ENCODE data around the gene PCBP3.

Gene PCBP3

GRCh38 chr21:45769294-45769693 lies 125.8 kb downstream of the PCBP3 start:
- DNase-seq (ENCODE audit: extremely low spot score), result peak; percentile 13
- TF ChIP-seq, protein P1, sequence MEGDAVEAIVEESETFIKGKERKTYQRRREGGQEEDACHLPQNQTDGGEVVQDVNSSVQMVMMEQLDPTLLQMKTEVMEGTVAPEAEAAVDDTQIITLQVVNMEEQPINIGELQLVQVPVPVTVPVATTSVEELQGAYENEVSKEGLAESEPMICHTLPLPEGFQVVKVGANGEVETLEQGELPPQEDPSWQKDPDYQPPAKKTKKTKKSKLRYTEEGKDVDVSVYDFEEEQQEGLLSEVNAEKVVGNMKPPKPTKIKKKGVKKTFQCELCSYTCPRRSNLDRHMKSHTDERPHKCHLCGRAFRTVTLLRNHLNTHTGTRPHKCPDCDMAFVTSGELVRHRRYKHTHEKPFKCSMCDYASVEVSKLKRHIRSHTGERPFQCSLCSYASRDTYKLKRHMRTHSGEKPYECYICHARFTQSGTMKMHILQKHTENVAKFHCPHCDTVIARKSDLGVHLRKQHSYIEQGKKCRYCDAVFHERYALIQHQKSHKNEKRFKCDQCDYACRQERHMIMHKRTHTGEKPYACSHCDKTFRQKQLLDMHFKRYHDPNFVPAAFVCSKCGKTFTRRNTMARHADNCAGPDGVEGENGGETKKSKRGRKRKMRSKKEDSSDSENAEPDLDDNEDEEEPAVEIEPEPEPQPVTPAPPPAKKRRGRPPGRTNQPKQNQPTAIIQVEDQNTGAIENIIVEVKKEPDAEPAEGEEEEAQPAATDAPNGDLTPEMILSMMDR (IDR thresholded peaks at IDR 0.05; ENCODE audit: control extremely low read depth, extremely low read depth, low read depth, missing control alignments), result no peak
- ChIA-PET POLR2A (no interaction called here), CTCF (interaction anchor here (1.9 kb wide), 1 partner anchor 15 kb away, joined by 6 read pairs; no protein-coding TSS in a partner anchor)

GRCh38 chr21:45769896-45770295 lies 126.4 kb downstream of the PCBP3 start:
- TF ChIP-seq, protein P1 (IDR thresholded peaks at IDR 0.05; ENCODE audit: control extremely low read depth, extremely low read depth, low read depth, missing control alignments), result no peak
- CTCF ChIA-PET, result interaction anchor here (1.9 kb wide), 1 partner anchor 16 kb away, joined by 6 read pairs; no protein-coding TSS in a partner anchor
- no peak for DNase-seq (ENCODE audit: extremely low spot score)
- POLR2A ChIA-PET, result no interaction called here

- DNase-seq (ENCODE audit: extremely low spot score), result no peak
- POLR2A ChIA-PET, result no interaction called here
- TF ChIP-seq, protein P1 (IDR thresholded peaks at IDR 0.05; ENCODE audit: control extremely low read depth, extremely low read depth, low read depth, missing control alignments), result no peak
- CTCF ChIA-PET, result no interaction called here
These were observed 128.7 kb downstream of the PCBP3 start for GRCh38 chr21:45772180-45772579.

DNA sequence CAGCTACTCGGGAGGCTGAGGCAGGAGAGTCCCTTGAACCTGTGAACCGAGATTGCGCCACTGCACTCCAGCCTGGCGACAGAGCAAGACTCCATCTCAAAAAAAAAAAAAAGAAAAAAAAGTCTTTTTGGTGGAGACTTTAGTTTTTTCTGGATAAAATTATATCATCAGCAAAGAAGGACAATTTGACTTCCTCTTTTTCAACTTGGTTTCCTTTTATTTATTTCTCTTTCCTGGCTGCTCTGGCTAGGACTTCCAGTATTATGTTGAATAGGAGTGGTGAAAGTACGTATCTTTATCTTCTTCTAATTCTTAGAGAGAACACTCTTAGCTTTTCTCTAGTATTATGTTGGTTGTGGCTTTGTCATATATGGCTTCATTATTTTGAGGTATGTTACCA lies 130.8 kb downstream of the PCBP3 start:
- CTCF ChIA-PET, result no interaction called here
- POLR2A ChIA-PET, result no interaction called here
- DNase-seq (ENCODE audit: extremely low spot score), result no peak
- TF ChIP-seq, protein P1 (IDR thresholded peaks at IDR 0.05; ENCODE audit: control extremely low read depth, extremely low read depth, low read depth, missing control alignments), result no peak

- CTCF ChIA-PET, result no interaction called here
- DNase-seq (ENCODE audit: extremely low spot score), result no peak
- TF ChIP-seq, protein P1 (IDR thresholded peaks at IDR 0.05; ENCODE audit: control extremely low read depth, extremely low read depth, low read depth, missing control alignments), result no peak
- POLR2A ChIA-PET, result no interaction called here
These were observed 133.4 kb downstream of the PCBP3 start for GRCh38 chr21:45776971-45777370.

- DNase-seq (ENCODE audit: extremely low spot score), result no peak
- CTCF ChIA-PET, result no interaction called here
- TF ChIP-seq, protein P1 (IDR thresholded peaks at IDR 0.05; ENCODE audit: control extremely low read depth, extremely low read depth, low read depth, missing control alignments), result no peak
- POLR2A ChIA-PET, result no interaction called here
These were observed 135.2 kb downstream of the PCBP3 start for GRCh38 chr21:45778686-45779085.

DNA sequence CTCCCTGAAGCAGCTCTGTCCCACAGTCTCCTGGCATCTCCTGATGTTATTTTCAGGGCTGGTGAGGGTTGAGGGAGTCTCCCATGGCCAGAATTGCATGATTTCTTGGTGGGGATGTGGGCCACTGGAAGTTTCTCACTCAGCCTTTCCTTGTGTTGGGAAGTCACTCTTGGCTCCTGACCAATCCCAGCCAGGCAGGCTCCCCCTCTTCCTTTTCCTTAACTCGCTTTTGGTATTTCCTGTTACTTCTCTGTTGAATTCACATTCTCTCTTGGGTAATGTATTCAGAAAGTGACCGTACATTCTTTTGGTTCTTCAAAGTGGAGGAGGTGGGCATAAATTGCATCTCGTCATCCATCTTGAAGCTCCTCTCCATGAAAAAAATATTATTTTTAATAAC lies 135.7 kb downstream of the PCBP3 start:
- CTCF ChIA-PET, result no interaction called here
- POLR2A ChIA-PET, result no interaction called here
- TF ChIP-seq, protein P1 (IDR thresholded peaks at IDR 0.05; ENCODE audit: control extremely low read depth, extremely low read depth, low read depth, missing control alignments), result no peak
- no peak for DNase-seq (ENCODE audit: extremely low spot score)
